Right lobe of liver (tissue), 6 donors: ENCODE results near the gene LEAP2. TPM values are rescaled to one million over a fixed set of nuclear protein-coding genes. Genes with fewer than 3 reads are reported as not detected.

Experiments
- ATAC-seq, 4 donors: fragments of 200-7000 bp; cut with Tn5 transposase; one replicate each; pipeline ENCODE4 v1.9.1; 2020; ENCODE audit warnings: mild to moderate bottlenecking in 4 of 4, moderate library complexity in 4 of 4
- DNase-seq, 3 donors: peaks; one replicate each; pipeline ENCODE4 v3.0.0-alpha.2; 2020
- H3K27ac ChIP-seq, 3 donors: fragments of 200-600 bp; one replicate each; pipeline ENCODE4 v1.8.0; 2022
- H3K27me3 ChIP-seq, 2 donors: fragments of 200-600 bp; one replicate each; pipeline ENCODE4 v1.8.0; 2022
- H3K36me3 ChIP-seq, 4 donors: fragments of 200-600 bp; sonication (generic) in 1 of 4; one replicate each; pipeline versions ENCODE4 v1.5.1 to v1.8.0; 2017 to 2022; ENCODE audit warnings: control low read depth in 1 of 4
- H3K4me1 ChIP-seq, 4 donors: fragments of 200-600 bp; sonication (generic) in 1 of 4; one replicate each; pipeline versions ENCODE4 v1.5.1 to v1.8.0; 2017 to 2022; ENCODE audit warnings: control low read depth in 1 of 4
- H3K4me3 ChIP-seq, 3 donors: fragments of 200-600 bp; one replicate each; pipeline ENCODE4 v1.8.0; 2022
- H3K9me3 ChIP-seq, 4 donors: fragments of 200-600 bp; sonication (generic) in 1 of 4; one replicate each; pipeline versions ENCODE4 v1.5.1 to v1.8.0; 2017 to 2022; ENCODE audit warnings: control low read depth in 1 of 4
- POLR2A ChIP-seq: fragments of 450-650 bp; IDR thresholded peaks from one replicate; pipeline ENCODE4 v1.6.1; 2017; ENCODE audit warnings: antibody characterized with exemption, mild to moderate bottlenecking
- WGBS: methylation state at CpG from one replicate; pipeline ENCODE4 v1.1.6; 2018; ENCODE audit warnings: low coverage, low lambda C conversion rate; ENCODE audit not compliant: insufficient coverage; ENCODE audit errors: missing lambda C conversion rate; 5-methylcytosine and 5-hydroxymethylcytosine counted together
- intact Hi-C, 2 donors: fragments of 100-400 bp; cut with DNase I; formaldehyde crosslinking; loops; one replicate each; pipeline versions ENCODE4 v1.11.2 to v1.14.1; 2022
- long read RNA-seq: library from polyadenylated mRNA; unstranded; transcript quantifications from one replicate; pipeline ENCODE4 v2.0.0, GENCODE V29; 2019
- total RNA-seq, 6 experiments: library from RNA; depleted of rRNA in 2 of 6; stranded (reverse); fragments of >200 nt in 2 of 6; fragmentation: NEBNext Ultra II Directional in 3 of 6; extraction: Animal tissue kit (Norgen Biotek cat#: 25700) in 3 of 6; gene quantifications; one replicate each; pipeline versions ENCODE4 v1.1.0 to v1.2.4, GENCODE V29; 2016 to 2023
- TF ChIP-seq, protein P1 (sequence below), 4 donors: fragments of 200-600 bp in 3 of 4; fragments of 450-650 bp in 1 of 4; IDR thresholded peaks; one replicate each; pipeline versions ENCODE4 v1.5.1 to v1.8.0; 2016 to 2022; ENCODE audit warnings: antibody characterized with exemption in 4 of 4, mild to moderate bottlenecking in 2 of 4
- donor health status: DM: no; HTN: yes; CAD: no.
- donor health status: DM: no; HTN: no; CAD: no.
- donor health status: DM: no; HTN: no; CAD: no.
- donor health status: DM: no; HTN: yes; CAD: no.
- donor health status: DM: no; HTN: yes; CAD: no.

LEAP2 gene, protein sequence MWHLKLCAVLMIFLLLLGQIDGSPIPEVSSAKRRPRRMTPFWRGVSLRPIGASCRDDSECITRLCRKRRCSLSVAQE
- total RNA-seq: 100 to 1,000 TPM; 120 to 439 (median 214) TPM
- long read RNA-seq, transcript LEAP2-201 (3 exons, 2,207 nt): major isoform, 144 of 156 reads
- long read RNA-seq, partial matches to known transcripts: 1 of 156 reads
- long read RNA-seq, other reads (novel, unspliced or antisense): 11 of 156 reads

GRCh38 chr5:132873119-132873929, at the start of gene LEAP2:
LEAP2 (plus strand) TSS chr5:132873668; CDS start chr5:132873695, 27 bp downstream.
- TF ChIP-seq, protein P1, sequence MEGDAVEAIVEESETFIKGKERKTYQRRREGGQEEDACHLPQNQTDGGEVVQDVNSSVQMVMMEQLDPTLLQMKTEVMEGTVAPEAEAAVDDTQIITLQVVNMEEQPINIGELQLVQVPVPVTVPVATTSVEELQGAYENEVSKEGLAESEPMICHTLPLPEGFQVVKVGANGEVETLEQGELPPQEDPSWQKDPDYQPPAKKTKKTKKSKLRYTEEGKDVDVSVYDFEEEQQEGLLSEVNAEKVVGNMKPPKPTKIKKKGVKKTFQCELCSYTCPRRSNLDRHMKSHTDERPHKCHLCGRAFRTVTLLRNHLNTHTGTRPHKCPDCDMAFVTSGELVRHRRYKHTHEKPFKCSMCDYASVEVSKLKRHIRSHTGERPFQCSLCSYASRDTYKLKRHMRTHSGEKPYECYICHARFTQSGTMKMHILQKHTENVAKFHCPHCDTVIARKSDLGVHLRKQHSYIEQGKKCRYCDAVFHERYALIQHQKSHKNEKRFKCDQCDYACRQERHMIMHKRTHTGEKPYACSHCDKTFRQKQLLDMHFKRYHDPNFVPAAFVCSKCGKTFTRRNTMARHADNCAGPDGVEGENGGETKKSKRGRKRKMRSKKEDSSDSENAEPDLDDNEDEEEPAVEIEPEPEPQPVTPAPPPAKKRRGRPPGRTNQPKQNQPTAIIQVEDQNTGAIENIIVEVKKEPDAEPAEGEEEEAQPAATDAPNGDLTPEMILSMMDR (IDR thresholded peaks at IDR 0.05): no peak
- TF ChIP-seq POLR2A: peak; percentile 97
- Histone ChIP-seq H3K4me1 (peaks cover 0 to 48% (median 19%) of the 10 kb centered on the region in 4 donors), H3K9me3 (no peaks in the 10 kb centered on the region), H3K27me3 (no peaks in the 10 kb centered on the region), H3K4me3 (peak within 1 kb of the TSS; percentile 46 to 85 (median 69)), H3K27ac (peak within 1 kb of the TSS; percentile 93 to 98 (median 96)), H3K36me3 (peaks cover 2 to 40% (median 15%) of the 10 kb centered on the region in 4 donors)
- peak; percentile 45 to 87 (median 69) for DNase-seq
- WGBS: 25% methylated on average over 6 of the region's 6 CpGs
- peak; percentile 60 to 84 (median 72) for ATAC-seq
- intact Hi-C loops: loop anchor here in 1 of 2 donors (5.0 kb wide), 1 partner anchor 36 kb away; no protein-coding TSS in a partner anchor

GRCh38 chr5:132824426-132824825, 49.0 kb upstream of the LEAP2 start:
- no peak for TF ChIP-seq POLR2A
- TF ChIP-seq, protein P1 (IDR thresholded peaks at IDR 0.05): no peak
- DNase-seq (no peak), ATAC-seq (no peak)
- intact Hi-C loops: loop anchor here in 1 of 2 donors (10.0 kb wide), 1 partner anchor 60 kb away; no protein-coding TSS in a partner anchor
- Histone ChIP-seq H3K4me3 (no peak overlapping the region), H3K9me3 (no peaks in the 10 kb centered on the region), H3K36me3 (peaks cover 0 to 26% (median 11%) of the 10 kb centered on the region in 4 donors), H3K4me1 (peaks cover 0 to 43% (median 6%) of the 10 kb centered on the region in 4 donors), H3K27me3 (no peaks in the 10 kb centered on the region), H3K27ac (no peak overlapping the region)
- WGBS: no CpG with 5 or more reads among the region's 3 CpGs

GRCh38 chr5:132825033-132825833, 48.2 kb upstream of the LEAP2 start:
- no peaks in the 10 kb centered on the region for H3K9me3 ChIP-seq
- no CpG with 5 or more reads among the region's 71 CpGs for WGBS
- H3K4me3 ChIP-seq: peak overlapping the region in 2 of 3 donors; percentile 7
- TF ChIP-seq, protein P1 (IDR thresholded peaks at IDR 0.05): no peak
- no peak for TF ChIP-seq POLR2A
- H3K27me3 ChIP-seq: no peaks in the 10 kb centered on the region
- no peak for ATAC-seq
- H3K27ac ChIP-seq: no peak overlapping the region
- intact Hi-C loops: loop anchor here (5.0 to 10.0 kb wide), 2 partner anchors 42 to 60 kb away; partner anchors contain the start of genes GDF9 (in 1 of the 2) and UQCRQ (in 1 of the 2)
- peaks cover 0 to 38% (median 6%) of the 10 kb centered on the region in 4 donors for H3K4me1 ChIP-seq
- H3K36me3 ChIP-seq: peaks cover 0 to 26% (median 11%) of the 10 kb centered on the region in 4 donors
- DNase-seq: peak in 1 of 3 donors; percentile 28

DNA sequence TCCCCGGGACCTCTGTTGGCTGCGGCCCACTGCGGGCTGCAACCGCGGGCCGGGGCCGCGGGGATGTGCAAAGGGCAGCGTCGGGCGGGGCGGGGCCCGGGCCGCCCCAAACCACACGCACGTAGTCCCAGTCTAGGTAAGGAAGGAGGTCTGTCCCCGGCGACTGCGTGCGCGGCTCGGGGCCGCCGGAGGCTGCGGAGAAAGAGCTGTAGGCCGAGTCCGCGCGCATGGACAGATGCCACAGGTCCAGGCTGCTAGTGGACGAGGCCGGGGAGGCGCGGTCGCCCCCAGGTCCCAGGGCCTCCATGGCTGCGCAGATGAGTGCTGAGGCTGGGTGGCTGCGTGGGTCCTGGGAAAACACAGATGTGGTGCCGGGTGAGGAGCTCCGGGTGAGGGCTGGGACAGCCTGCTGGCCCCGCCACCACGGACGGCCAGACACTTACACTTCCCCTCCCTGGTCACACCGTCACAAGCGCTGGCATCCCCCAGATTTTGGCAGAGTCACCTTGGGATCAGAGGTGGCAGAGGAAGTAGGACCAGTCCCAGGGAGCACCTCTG, 47.6 kb upstream of the LEAP2 start:
- no peak for TF ChIP-seq POLR2A
- TF ChIP-seq, protein P1 (IDR thresholded peaks at IDR 0.05): no peak
- no peaks in the 10 kb centered on the region for H3K27me3 ChIP-seq
- intact Hi-C loops: loop anchor here (5.0 to 10.0 kb wide), 2 partner anchors 41 to 59 kb away; partner anchors contain the start of genes GDF9 (in 1 of the 2) and UQCRQ (in 1 of the 2)
- DNase-seq (peak in 1 of 3 donors; percentile 33), ATAC-seq (no peak)
- peak overlapping the region in 1 of 3 donors; percentile 7 for H3K4me3 ChIP-seq
- WGBS: no CpG with 5 or more reads among the region's 43 CpGs
- peaks cover 0 to 41% (median 6%) of the 10 kb centered on the region in 4 donors for H3K4me1 ChIP-seq
- no peaks in the 10 kb centered on the region for H3K9me3 ChIP-seq
- peaks cover 0 to 26% (median 11%) of the 10 kb centered on the region in 4 donors for H3K36me3 ChIP-seq
- H3K27ac ChIP-seq: peak overlapping the region in 2 of 3 donors; percentile 21 to 51
